GM19023 (cell line): ENCODE data around the gene RAB7A.
"Not testable (repeated sequence)": the region's sequence is repeated elsewhere in the genome, so short reads cannot be mapped to it uniquely, and the experiment has no call there.

Source experiments
- ATAC-seq: cut with Tn5 transposase; IDR thresholded peaks from one replicate; pipeline ENCODE4 v1.9.1; 2021; ENCODE audit warnings: mild to moderate bottlenecking, moderate library complexity; ENCODE audit not compliant: unreplicated experiment

The RAB7A gene

DNA sequence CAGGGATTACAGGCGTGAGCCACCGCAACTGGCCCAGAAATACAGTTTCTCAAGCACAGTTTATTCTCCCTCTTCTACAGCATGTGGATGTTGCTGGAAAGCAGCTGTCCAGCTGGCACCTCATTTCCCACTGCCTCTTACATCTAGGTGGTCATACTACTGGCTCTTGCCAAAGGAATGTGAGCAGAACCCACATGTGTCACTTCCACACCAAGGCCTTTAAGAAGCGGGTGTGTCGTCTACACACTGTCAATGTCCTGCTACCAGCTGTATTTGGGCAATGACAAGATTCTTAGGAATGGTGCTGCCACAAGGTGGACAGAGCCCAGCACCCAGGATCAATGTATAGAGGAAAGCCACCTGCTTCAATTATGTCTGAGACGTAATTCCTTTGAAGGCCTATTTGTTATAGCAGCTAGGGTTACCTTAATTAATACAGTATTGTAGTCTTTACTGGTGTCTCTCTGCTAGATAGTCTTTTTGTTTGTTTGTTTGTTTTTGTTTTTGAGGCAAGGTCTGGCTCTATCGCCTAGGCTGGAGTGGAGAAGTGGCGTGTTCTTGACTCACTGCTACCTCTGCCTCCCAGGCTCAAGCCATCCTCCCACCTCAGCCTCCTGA is 15.1 kb upstream of the RAB7A start:
- no peak for ATAC-seq

DNA sequence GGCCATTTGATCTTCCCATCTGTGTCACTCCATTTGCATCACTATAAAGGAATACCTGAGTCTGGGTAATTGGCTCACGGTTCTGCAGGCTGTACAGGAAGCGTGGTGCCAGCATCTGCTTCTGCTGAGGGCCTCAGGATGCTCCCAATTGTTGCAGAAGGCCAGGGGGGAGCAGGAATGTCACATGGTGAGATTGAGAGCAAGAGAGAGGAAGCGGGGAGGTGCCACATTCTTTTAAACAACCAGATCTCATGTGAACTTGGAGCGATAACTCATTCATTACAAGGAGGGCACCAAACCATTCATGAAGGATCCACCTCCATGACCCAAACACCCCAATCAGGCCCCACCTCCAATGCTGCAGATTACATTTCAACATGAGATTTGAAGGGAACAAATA is 13.1 kb upstream of the RAB7A start:
- no peak for ATAC-seq

DNA sequence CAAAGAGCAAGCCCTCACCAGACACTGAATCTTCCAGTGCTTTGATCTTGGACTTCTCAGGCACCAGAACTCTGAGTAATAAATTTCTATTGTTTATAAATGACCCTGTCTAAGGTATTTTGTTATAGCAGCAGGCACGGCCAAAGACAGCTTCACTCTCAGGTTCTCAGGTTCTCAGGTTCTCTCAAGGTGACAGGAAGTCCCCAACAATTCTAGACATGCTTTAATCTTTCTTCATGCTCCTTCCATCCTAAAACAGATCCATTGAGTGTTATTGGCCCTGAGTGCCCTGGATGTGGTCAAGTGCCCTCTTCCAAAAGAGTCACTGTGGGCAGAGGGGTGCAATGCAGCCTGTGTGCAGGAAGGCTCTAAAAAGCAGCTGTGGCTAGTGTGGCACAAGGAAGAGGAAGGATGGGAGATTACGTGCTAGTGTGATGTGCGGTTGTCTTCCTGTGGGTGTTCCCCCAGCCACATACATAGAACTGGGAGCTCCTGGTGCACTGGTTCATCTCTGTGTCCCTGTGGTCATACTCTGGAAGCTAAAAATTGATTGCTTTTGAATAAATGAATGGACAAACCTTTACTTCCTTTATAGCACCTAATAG is 11.0 kb upstream of the RAB7A start:
- ATAC-seq = no peak

DNA sequence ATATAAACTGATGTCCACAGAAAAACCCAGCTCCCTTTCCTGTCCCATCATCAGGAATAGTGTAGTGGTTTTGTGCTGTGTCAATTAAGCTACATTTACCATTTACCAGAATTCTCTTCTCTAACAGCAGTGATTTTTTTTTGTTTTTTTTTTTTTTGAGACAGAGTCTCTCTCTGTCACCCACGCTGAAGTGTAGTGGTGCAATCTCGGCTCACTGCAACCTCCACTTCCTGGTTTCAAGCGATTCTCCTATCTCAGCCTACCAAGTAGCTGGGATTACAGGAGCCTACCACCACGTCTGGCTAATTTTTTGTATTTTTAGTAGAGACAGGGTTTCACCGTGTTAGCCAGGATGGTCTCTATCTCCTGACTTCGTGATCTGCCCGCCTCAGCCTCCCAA is 7.1 kb upstream of the RAB7A start:
- not testable (repeated sequence) for ATAC-seq

DNA sequence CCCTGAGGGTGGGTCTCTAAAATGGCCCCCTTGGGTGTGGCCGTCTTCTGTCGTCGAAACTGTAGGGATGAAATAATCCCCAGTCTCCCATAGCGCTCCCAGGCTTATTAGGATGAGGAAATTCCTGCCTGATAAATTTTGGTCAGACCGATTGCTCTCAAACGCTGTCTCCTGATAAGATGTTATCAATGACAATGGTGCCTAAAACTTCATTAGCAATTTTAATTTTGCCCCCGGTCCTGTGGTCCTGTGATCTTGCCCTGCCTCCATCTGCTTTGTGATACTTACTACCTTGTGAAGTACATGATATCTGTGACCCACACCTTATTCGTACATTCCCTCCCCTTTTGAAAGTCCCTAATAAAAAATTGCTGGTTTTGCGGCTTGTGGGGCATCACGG is 5.1 kb upstream of the RAB7A start:
- ATAC-seq = no peak

DNA sequence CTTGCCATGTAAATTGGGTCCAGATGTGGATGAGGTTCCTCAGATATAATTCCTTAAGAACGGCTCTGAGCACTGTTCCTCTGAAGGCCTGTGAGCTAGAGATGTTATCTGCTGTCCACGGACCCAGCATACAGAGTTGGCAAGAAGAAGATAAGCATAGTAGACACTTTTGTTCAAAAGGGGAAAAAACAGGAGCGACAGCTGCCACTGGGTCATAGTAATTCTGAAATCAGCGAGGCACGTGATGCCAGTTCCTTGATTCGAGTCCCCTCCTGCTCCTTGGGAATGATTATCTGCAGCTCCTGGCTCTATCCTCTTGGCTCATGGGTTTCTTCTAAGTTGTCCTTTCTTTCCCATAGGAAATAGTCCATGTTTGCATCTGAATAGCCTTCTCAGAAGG is 2.5 kb upstream of the RAB7A start:
- ATAC-seq = no peak

DNA sequence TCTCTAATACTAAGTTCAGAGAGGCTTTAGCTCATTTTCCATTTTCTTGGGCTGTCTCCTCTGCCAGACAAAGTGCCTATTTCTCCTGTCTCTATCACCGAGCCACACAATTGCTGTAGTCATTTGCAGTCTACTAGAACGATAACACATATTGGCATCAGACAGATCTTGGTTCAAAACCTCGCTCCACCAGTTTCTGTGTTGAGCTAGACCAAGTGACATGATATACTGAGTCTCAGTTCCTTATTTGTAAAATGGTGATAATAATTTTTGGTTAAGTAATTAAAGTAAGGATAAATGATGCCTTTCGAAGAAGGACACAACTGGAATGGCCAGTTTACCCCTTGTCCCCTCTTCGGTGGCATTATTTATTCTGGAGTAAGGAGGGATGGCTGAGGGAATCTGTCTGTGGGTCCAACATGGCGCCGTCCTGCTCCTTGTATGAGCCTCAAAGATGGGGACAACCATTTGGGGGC is 398 bp upstream of the RAB7A start:
- ATAC-seq = peak; percentile 16

DNA sequence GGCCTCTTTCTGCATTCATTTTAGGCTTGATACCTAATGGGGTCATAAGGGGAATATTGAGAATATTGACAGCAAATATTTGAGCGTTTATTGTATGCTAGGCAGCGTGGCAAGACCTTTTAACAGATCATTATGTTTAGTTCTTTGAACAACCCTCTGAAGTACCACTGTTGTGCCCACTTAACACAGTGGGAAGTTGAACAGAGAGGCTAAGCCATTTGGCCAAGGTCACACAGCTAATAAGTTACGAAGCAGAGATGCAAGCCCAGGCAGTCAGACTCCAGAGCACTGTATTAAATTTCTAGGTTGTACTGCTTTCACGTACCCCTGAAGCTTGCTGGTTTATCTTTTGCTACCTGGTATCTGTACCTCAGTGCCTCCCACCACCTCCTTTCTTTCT is 1.1 kb downstream of the RAB7A start:
- no peak for ATAC-seq

DNA sequence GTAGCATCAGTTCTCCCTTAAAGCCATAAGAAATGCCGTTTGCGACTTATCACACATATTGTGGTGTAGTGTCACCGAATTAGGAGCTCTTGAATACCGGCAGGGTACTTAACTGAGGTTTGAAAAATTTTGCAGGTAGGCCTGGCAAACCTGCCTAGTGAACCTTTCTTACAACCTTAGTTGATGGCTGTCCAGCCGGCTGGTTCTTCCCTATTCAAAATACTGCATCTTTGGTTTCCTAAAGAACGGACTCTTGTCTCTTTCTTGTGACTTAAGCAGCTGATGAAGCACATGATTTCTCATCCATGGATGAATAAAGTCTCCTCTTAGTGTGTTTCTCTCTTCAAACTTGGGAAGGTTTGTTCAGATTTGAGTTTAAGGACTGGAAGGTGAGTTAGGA is 1.5 kb downstream of the RAB7A start:
- ATAC-seq = no peak

DNA sequence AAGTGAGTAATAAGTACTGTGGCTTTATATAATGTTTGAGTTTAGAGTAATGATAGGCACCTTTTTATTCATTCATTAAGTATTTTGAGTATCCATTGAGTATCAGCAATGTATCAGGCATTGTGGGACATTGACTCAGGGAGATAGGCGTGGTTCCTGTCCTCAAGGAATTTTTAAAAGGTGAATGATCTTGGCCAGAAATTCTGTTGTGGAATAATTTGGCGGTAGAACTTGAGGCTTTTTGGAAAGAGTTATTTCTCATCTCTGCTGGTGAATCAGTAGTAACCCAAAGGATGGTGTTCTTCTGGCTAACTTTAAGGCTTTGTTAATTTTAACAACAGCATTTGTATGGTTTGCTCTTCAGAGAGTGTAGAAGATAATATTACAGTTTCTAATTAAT is 2.0 kb downstream of the RAB7A start:
- no peak for ATAC-seq

DNA sequence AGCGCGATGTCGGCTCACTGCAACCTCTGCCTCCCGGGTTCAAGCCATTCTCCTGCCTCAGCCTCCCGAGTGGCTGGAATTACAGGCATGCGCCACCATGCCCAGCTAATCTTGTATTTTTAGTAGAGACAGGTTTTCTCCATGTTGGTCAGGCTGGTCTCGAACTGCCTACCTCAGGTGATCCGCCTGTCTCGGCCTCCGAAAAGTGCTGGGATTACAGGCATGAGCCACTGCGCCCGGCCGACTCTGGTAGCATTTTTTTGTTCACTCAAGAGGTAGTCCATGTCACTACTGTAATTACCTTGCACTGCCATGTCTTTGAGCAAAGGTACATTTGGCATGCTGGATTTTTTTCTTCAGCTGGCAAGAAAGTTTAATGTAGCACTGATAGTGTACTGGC is 2.5 kb downstream of the RAB7A start:
- not testable (repeated sequence) for ATAC-seq

DNA sequence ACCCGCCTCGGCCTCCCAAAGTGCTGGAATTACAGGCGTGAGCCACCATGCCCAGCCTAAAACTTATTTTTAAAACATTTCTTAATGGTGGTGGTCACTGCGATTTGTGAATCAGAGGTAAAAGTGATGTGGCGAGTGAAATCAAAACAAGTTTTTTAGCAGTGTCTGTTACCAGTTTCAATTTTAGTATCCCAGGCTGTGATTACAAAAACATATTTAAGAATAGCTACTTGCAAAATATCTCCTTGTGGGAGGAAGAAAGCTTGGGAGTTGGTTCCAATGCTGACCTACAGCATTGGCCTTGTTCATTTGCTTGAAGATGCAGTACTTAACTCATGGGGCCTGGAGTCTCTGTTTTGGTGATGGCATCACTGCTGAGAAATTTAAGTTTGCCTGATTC is 4.5 kb downstream of the RAB7A start:
- no peak for ATAC-seq

DNA sequence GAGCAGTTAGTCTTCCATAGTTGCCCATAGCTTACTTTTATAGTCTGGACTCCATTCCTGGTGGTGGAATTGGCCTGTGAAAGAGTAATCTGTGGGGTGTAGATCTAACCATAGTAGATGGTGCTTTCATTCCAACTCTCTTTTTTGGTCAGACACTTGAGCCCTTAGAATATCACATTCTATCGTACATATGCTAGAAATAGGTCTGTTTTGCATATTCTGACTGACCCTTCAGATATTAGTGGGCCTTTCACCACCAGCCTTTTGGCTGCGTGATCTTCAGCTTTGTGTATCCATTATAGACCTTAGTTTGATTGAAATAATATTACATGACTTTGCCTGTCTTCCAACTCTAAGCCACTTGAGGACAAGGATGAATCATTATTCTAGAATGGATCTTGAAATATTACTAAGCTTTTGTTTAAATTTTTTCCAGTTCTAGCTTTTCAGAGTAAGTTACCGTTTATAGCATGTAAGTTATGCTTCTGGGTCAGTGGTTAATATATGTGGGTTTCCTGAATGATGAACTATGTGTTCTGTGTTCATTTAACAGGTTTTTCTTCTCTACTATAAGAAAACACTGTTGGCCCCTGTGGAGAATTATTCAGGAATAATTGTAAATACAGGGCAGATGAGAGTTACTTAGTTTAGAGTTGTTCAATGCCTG is 8.7 kb downstream of the RAB7A start:
- peak; percentile 64 for ATAC-seq

DNA sequence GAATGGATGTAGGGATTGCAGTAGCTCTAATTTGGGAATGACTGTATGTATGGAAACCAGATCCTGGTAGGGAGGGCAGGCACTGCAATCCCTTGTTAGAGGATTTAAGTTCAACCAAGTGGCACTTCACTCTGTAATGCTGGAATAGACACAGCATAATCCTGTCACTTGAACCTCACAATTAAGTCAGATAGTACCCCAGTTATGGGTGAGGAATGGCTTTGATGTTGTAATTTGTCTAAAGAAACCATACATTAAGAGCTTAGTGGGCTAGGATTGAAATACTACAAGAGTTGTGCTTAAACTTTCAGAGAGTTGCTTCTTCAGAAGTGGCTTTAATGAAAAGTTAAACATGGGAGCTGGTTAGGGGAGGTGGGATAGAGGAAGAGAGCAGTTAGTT is 9.3 kb downstream of the RAB7A start:
- ATAC-seq = no peak

DNA sequence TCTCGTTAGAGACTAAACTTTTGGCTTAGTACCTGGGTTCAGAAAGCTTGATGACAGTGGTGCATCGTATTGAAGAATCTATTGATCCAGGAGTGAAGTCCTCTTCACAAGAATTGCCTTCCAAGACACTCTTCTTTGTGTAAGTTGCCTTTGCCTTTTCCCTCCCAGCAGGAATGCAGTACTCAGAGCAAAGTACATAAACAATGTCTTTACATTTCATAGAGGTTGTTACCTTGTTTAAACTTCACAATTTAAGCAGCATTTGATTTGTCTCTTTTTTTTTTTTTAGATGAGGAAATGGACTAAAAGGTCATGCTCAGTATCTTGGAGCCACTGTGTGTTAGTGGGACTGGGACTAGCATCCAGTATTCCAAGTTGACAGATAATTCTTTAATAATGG is 9.9 kb downstream of the RAB7A start:
- ATAC-seq = no peak

DNA sequence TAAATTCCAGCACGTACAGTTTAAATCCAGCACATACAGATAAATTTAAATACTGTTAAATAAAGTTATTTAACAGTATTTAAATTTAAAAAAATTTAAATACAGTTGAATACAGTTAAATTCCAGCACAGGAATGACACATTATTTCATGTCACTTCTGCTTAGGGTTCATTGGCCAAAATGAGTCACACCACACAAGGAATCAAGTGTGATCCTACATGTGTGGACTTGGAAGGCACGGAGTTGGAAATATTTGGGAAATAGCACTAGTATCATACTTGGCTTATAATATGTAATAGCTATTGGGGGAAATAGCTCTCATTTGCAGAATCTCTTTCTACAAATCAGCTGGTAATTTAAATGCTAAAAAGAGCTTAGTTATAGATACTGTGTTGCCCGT is 10.6 kb downstream of the RAB7A start:
- ATAC-seq = no peak

DNA sequence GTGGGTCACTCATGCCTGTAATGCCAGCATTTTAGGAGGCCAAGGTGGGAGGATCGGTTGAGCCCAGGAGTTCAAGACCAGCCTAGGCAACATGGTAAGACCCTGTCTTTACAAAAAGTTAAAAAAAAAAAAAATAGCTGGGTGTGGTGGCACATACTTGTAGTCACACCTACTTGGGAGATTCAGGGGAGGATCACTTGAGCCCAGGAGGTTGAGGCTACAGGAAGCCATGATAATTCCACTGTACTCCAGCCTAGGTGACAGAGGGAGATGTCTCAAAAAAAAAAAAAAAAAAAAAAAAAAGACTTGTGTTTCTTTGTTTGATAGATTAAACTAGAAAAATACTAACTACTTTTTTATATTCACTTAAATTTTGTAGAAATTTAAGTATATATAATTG is 14.6 kb downstream of the RAB7A start:
- no peak for ATAC-seq

DNA sequence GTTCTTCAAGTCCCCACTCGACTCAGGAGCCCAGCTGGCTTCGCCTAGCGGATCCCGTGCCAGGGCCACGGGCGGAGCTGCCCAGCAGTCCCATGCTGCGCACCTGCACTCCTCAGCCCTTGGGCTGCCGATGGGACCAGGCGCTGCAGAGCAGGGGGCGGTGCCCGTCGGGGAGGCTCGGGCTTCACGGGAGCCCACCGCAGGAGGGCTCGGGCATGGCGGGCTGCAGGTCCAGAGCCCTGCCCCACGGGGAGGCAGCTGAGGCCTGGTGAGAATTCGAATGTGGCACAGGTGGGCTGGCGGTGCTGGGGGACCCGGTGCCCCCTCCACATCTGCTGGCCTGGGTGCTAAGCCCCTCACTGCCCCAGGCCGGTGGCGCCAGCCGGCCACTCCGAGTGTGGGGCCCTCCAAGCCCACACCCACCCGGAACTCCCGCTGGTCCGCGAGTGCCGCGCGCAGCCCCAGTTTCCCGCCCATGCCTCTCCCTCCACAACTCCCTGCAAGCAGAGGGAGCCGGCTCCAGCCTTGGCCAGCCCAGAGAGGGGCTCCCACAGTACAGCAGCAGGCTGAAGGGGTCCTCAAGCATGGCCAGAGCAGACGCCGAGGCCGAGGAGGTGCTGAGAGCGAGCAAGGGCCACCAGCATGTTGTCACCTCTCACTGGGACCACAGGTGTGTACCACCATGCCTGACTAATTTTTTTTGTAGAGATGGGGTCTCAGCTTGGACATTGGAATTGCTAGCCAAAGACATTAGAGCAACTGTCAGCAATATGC is 17.0 kb downstream of the RAB7A start:
- no peak for ATAC-seq

DNA sequence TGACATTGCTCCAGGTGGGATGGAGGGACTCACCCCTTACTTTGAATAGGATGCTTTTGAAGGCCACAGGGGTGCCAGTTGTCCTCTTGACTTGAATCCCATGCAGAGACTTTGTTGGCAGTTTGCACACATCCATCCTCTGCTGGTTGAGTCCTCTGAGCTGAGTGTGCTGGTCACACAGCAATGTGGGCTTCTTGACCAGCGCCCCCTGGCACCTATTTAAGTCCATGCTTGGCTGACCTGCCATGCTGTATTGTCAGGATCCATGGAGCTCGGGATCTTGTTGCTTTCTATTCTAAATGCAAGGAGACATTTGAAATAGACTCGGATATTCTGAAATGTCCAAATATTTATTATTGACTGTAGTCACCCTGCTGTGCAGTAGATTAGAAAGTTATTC is 19.8 kb downstream of the RAB7A start:
- no peak for ATAC-seq

DNA sequence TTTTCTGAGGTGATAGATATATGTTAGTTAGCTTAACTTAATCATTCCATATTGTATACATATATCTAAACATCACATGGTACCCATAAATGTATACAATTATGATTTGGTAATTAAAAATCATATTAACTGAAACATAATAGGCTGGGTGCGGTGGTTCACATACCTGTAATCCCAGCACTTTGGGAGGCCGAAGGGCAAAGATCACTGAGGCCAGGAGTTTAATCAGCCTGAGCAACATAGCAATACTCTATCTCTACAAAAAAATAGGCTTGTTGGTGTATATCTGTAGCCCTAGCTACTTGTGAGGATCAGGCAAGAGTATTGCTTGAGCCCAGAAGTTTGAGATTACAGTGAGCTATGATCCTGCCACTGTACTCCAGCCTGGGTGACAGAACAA is 20.9 kb downstream of the RAB7A start:
- ATAC-seq = no peak

DNA sequence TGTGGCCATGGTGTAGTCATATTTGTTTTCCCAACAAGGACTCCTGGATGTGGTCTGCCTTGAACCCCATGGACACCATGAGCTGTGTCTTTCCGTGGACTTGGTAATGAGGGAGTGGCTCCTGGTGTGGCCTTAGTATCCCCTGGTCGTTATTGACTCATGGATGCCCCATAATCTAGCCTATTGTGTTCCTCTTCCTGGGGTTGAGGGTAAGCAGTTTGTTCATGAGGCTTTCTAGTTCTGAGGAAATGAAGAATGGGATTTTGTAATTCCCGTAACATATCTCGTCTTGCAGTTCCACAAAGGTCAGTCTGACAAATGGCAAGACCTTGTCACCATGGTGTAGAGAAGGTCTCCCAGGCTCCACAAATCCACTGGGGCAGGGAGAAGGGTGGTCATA is 22.6 kb downstream of the RAB7A start:
- ATAC-seq = no peak

DNA sequence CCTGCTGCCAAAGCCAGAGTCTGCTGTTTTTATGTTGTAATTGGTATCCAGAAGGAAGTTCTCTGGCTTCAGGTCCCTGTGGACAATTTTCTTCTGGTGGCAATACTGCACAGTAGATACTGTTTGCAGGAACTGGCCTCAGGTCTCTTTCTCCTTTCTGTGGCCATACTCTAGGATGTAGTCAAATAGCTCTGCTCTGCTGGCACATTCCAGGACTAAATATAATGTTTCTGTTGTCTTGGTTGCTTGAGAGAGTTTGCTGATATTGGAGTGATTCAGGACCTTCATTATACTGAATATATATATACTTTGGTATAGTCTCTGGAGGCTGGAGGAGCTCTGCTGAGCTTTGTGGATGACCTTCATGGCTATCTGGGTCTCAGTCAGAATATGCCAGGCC is 23.1 kb downstream of the RAB7A start:
- ATAC-seq = no peak
